Measurements from ENCODE around the gene RASGEF1C.

The RASGEF1C gene

GRCh38 chr5:180209137-180209581 is at the start of gene RASGEF1C:
Gene RASGEF1C (minus strand): TSS chr5:180209211. CDS start chr5:180138052, 71,159 bp downstream.
- peak; percentile 43 to 54 for DNase-seq

- no peak for DNase-seq
Observed at GRCh38 chr5:180253036-180253824, 44.2 kb upstream of the RASGEF1C start.

GRCh38 chr5:180251887-180252286 is 42.9 kb upstream of the RASGEF1C start:
- no peak for DNase-seq

GRCh38 chr5:180251141-180251540 is 42.1 kb upstream of the RASGEF1C start:
- no peak for DNase-seq

- no peak for DNase-seq
Observed at GRCh38 chr5:180250329-180250728, 41.3 kb upstream of the RASGEF1C start.

- DNase-seq = no peak
Observed at GRCh38 chr5:180241600-180241999, 32.6 kb upstream of the RASGEF1C start.

GRCh38 chr5:180238631-180239030 is 29.6 kb upstream of the RASGEF1C start:
- no peak for DNase-seq

GRCh38 chr5:180235846-180236245 is 26.8 kb upstream of the RASGEF1C start:
- DNase-seq = no peak

DNA sequence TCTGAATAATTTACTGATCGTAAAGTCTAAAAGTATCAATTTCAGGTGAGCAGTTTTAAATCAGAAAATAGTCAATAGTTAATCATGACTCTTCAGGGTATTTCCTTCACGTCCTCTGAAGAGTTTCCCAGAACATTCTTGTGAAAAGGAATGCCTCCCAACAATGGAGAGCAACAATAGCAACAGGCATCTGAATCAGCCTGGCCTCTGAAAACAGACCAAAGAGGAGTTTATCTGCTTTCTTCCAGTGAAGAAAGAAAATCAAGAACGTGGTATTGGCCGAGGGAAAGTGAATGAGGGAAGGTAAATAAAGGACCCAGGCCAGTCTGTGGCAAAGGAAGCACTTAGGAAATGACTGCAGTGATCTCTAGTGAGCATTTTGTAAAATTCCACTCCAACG is 26.1 kb upstream of the RASGEF1C start:
- DNase-seq = no peak

GRCh38 chr5:180234271-180234670 is 25.3 kb upstream of the RASGEF1C start:
- DNase-seq = no peak

DNA sequence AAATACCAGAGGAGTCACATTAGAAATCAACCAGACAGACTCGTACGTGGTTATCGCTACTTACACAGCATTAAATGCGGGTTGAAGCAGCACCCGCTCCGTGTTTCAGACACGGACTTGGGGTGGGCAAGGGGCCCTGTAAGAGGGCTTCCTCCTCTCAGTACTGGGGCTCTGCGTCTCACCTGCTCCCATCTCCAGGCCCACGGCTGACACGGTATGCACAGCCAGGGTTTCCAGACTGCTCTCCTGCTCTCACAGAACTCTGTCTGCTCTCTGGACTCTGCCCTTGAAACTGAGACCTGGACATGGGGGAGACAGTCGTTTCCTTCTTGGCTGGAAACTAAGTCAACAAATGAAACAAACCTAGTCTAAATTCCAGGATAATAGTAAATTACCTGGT is 24.7 kb upstream of the RASGEF1C start:
- DNase-seq = no peak

- DNase-seq = no peak
Observed at GRCh38 chr5:180230017-180230416, 21.0 kb upstream of the RASGEF1C start.

DNA sequence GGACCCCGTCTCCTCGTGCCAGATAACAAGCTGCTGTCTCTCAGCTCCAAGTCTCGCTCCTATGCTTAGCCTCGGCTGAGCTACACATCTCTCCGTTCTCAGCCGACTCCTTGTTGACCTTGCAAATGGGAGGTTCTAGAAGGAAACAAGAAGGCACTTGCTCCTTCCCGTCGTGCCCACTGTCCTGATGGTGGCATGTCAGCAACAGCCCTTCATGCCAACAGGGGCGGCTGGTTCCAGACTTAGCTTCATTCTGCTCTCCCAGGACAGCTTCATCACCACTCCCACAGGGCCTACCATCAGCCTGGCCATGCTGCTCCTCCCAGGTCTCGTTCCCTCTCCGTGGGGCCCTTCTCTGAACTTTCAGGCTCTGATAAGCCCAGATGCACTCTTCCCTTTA is 13.0 kb upstream of the RASGEF1C start:
- DNase-seq = no peak

- DNase-seq = no peak
Observed at GRCh38 chr5:180217797-180218196, 8.8 kb upstream of the RASGEF1C start.

DNA sequence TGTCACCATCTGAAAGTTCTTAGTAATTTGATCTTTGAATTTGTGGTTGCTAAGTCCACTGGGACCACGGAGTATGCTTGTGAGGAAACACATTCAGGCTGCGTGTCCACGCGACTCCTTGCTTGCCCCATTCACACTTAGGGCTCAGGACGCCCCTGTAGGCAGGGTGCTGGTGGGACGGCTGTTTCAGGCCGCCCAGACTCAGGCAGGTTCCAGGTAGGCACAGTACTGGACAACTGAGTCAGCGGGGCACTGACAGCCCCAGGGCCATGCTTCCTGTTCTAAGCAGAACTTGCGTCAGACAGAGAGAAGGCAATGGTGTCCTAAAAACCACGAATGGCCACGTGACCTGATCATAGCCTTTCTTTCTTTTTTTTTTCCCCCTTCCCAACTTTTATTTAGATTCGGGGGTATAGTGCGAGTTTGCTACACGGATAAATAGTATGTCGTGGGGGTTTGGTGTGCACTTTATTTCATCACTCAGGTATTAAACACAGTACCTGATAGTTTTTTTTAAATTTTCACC is 7.7 kb upstream of the RASGEF1C start:
- no peak for DNase-seq

DNA sequence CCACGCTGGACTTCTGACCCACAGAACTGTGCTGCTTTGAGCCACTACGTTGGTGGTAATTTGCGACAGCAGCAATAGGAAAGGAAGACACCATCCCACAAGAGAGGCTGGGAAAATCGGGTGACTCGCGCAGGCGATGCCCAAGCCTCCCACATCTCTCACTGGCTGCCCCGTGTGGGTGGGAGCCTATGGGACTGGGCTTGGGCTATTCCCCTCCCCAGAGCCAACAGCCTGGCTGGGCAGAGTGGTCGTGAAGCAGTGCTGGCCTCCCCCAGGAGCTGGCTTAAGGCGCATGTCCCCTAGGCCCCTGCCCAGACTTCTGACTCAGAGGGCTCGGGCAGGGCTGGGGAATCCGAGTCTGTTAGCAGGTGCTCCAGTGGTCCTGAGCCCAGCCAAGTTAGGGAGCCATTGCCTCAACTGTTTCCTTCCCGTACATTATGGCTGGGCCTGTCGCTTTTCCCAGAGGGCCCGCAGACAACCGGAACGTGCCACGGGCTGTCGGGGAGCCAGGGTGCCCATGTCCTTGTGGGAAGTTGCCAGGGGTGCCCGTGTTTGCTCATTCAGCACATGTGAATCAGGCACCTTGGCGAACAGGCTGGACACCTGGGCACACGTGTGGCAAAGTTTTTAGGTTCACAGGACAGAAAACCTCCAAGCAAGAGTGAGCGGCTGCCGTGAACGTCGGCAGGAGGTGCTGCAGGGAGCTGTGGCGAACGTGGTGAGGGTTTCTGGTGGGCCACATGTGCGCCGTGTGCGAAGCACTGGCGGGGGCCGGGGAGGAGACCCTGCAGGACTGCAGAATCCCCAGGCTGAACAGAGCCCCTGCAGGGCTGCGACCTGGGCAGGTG is 7.0 kb upstream of the RASGEF1C start:
- DNase-seq = no peak

GRCh38 chr5:180214870-180215770 is 6.1 kb upstream of the RASGEF1C start:
- DNase-seq = no peak

- DNase-seq = no peak
Observed at GRCh38 chr5:180213657-180214207, 4.7 kb upstream of the RASGEF1C start.

GRCh38 chr5:180213256-180213600 is 4.2 kb upstream of the RASGEF1C start:
- no peak for DNase-seq

DNA sequence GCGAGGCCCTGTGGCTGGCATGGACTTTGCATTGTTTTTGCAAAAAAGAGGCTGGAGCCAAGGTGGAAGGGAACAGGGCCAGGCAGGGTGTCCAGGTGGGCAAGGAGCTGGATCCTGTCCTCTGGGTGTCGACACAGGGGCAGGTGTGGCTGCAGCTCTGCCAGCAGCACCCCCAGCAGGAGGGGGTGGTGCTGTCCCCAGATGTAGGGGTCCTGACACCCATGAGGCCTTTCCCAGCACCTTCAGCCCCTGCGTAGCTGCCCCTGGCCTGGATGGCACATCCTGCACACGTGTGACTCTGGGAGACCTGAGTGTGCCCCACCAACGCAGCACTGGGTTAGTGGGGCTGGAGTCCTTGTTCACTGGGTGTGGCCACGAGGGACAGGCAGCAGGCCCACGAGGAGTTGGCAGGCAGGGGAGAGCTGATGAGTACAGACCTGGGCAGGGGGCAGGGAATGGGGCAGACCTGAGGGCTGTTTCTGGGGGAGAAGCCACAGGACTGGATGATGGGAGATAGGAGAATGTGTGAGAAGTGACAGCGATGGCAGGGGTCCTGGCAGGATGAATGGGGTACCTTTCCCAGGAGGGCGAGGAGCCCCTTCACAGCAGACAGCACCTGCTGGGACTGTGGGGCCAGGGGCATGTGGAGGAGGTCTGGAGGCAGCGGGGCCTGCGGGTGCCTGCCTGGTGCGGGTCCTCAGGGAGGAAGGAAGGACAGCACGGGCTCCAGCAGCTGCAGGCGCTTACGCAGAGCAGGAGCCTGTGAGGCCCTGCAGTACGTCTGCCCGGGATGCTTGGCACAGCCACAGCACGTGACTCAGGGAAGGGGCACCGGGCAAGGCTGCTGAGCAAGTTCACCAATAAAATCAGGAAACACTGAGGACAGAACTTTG is 3.6 kb upstream of the RASGEF1C start:
- DNase-seq = peak in 1 of 2 donors; percentile 15

- DNase-seq = no peak
Observed at GRCh38 chr5:180211761-180212035, 2.7 kb upstream of the RASGEF1C start.
